ENCODE measurements around the gene SLC25A39. TPM values are rescaled to one million over a fixed set of nuclear protein-coding genes. Genes with fewer than 3 reads are reported as not detected.
"Not testable (repeated sequence)": the region's sequence is repeated elsewhere in the genome, so short reads cannot be mapped to it uniquely, and the experiment has no call there.

The SLC25A39 gene
- total and polyA plus RNA-seq, 9 of the 15 experiments (the other 6 are each of a cell fraction or from before 2014, with no cell fraction given): 4.8 to 267 (median 140) TPM

GRCh38 chr17:44331249-44331760 lies 6.7 kb upstream of the SLC25A39 start (continued):
- TF ChIP-seq VEZF1 (CRISPR knock-in tag; IDR thresholded peaks at IDR 0.05): peak; percentile 42; the same call in 1 of the 2 replicates
- TF ChIP-seq USF1 (CRISPR knock-in tag; IDR thresholded peaks at IDR 0.05): peak; percentile 33; the same call in 1 of the 2 replicates

- in situ Hi-C loops (cut with MboI): loop anchor here (25.0 kb wide), 1 partner anchor 393 kb away; the partner anchor contains the start of gene PPY
- WGBS (ENCODE audit: insufficient coverage, low coverage, missing lambda C conversion rate): 55% methylated on average over 5 of the region's 5 CpGs
- H2AFZ ChIP-seq (ENCODE audit: low read depth, low read length); FAIRE-seq; H3K9me3 ChIP-seq (replicated peaks; ENCODE audit: control insufficient read depth, insufficient read depth, low read depth, low read length); H3K27ac ChIP-seq (ENCODE audit: extremely low read depth, low read depth, low read length); H3K27me3 ChIP-seq (ENCODE audit: control insufficient read depth in 2 of 2, insufficient read depth in 2 of 2, low read length in 2 of 2); H3K9me1 ChIP-seq (ENCODE audit: control insufficient read depth, insufficient read depth, low read length); H3K9ac ChIP-seq (ENCODE audit: insufficient read depth in 1 of 2, low read depth in 2 of 2, low read length in 2 of 2); H3K4me3 ChIP-seq; H3K79me2 ChIP-seq (ENCODE audit: control insufficient read depth, insufficient read depth, low read length); ATAC-seq; intact Hi-C loops (cut with micrococcal nuclease); H3K4me2 ChIP-seq (ENCODE audit: insufficient read depth, low read length); BruUV-seq (replicated peaks); DNase-seq (ENCODE audit: extremely low read depth in 1 of 4, low spot score in 3 of 4); H4K20me1 ChIP-seq (replicated peaks; ENCODE audit: control insufficient read depth, insufficient read depth, low read length); H3K36me3 ChIP-seq (ENCODE audit: control insufficient read depth, insufficient read depth, low read length): not testable (repeated sequence)
- ChIA-PET CTCF (ENCODE audit: low intra/inter-chr PET ratio) (interaction anchor here (0.7 to 1.9 kb wide), 3 partner anchors 110 to 225 kb away, joined by 4 to 20 read pairs (median 4); no protein-coding TSS in a partner anchor), POLR2A (interaction anchor here (0.6 to 1.4 kb wide), 3 partner anchors 10 to 132 kb away, joined by 3 to 5 read pairs (median 4); no protein-coding TSS in a partner anchor)
- TF ChIP-seq BCOR (IDR thresholded peaks at IDR 0.05) (peak; percentile 81), C11orf30 (IDR thresholded peaks at IDR 0.05; ENCODE audit: low read depth) (peak; percentile 61; the same call in 1 of the 2 replicates), CC2D1A (IDR thresholded peaks at IDR 0.05) (peak; percentile 34; the same call in 1 of the 2 replicates), MAFG (tag; conservative IDR thresholded peaks at IDR 0.05) (peak; percentile 55), HDAC2 (IDR thresholded peaks at IDR 0.05) (peak; percentile 57; the same call in 1 of the 2 replicates), SMARCA4 (IDR thresholded peaks at IDR 0.05) (peak; percentile 33; the same call in 1 of the 2 replicates), DPF2 (IDR thresholded peaks at IDR 0.05) (peak; percentile 59), NFE2 (IDR thresholded peaks at IDR 0.05; ENCODE audit: low read depth) (peak; percentile 55), KDM1A (IDR thresholded peaks at IDR 0.05) (peak; percentile 72 to 74; a peak in 3 of 4 replicates), RCOR1 (IDR thresholded peaks at IDR 0.05; ENCODE audit: borderline replicate concordance in 1 of 2, low read depth in 2 of 2, low read length in 2 of 2) (peak in 1 of 2 experiments; percentile 40; a peak in 1 of 4 replicates), HDAC1 (IDR thresholded peaks at IDR 0.05) (peak in 1 of 2 experiments; percentile 46; a peak in 1 of 4 replicates), ZNF316 (IDR thresholded peaks at IDR 0.05) (peak; percentile 73), ZNF384 (IDR thresholded peaks at IDR 0.05; ENCODE audit: low read depth, low read length) (peak; percentile 63; the same call in 1 of the 2 replicates)
- H3K4me1 ChIP-seq (replicated peaks in 1 of 2; ENCODE audit: control insufficient read depth in 2 of 2, insufficient read depth in 2 of 2, low read length in 2 of 2): peaks cover 8 to 29% of the 10 kb centered on the region in 2 experiments; a peak in 4 of 5 replicates
These were observed 5.6 kb upstream of the SLC25A39 start for GRCh38 chr17:44330263-44330662.
